ENCODE results near the gene PDE8A.

PDE8A gene

GRCh38 chr15:85094685-85095084 is 113.0 kb downstream of the PDE8A start:
- DNase-seq (ENCODE audit: low read depth): no peak

- DNase-seq (ENCODE audit: low read depth): no peak
These were observed 113.9 kb downstream of the PDE8A start for GRCh38 chr15:85095566-85095965.

- no peak for DNase-seq (ENCODE audit: low read depth)
These were observed 115.6 kb downstream of the PDE8A start for GRCh38 chr15:85097250-85097649.

- DNase-seq (ENCODE audit: low read depth): no peak
These were observed 116.1 kb downstream of the PDE8A start for GRCh38 chr15:85097725-85098124.

GRCh38 chr15:85099195-85099803 is 117.6 kb downstream of the PDE8A start:
- DNase-seq (ENCODE audit: low read depth): no peak

DNA sequence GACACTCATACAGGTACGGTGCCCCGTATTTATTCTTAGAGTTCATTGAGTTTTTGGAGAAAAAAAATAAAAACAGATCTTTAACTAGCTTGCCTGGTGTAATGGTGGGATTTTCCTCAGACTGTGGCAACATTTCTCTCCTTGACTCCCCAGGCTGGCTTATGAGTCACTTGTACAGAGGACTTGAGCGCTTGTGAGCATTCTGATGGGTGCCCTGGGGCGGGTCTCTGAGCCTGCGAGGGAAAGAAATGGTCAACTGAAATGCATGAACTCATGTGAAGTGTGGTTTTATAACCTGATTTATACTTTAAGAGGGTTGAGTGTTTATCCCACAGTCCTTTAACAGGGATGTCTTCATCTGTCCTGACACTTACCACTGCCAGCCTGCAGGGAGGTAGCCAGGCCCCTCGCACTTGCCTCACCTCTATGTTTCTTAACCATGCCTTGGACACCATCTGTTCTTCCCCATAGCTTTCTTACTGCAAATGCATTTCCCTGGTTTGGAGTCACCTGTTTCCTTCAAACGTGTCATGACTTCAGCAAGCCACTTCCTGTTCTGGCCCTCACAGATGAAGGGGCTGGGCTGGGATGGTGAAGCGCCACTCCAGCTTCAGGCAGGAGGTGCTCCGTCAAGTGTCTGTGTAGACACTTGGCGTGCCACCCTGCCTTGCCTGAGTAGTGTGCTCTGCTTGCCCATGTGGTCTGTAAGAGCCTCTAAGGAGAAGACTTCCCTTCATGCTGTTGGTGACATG is 118.7 kb downstream of the PDE8A start:
- no peak for DNase-seq (ENCODE audit: low read depth)

GRCh38 chr15:85104584-85104983 is 122.9 kb downstream of the PDE8A start:
- DNase-seq (ENCODE audit: low read depth): no peak

DNA sequence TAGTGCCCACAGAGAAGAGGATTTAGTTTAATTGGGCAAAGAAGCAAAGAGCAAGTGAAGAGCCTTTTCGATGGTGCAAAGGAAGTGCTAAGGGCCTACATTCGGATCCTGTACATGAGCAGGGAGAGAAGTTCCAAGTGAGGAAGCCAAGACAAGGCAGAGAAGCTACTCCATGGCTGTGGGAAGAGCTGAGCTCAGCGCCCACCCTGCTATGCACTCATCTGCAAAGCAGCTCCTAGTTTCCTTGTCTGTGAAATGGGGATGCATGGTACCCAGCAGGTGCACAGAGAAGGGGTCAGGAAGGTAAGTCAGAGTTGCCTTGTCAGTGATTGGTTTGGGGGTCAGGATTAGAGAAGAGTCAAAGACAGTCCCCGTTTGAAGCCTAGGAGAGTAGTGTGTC is 126.5 kb downstream of the PDE8A start:
- no peak for DNase-seq (ENCODE audit: low read depth)

- DNase-seq (ENCODE audit: low read depth): no peak
These were observed 127.7 kb downstream of the PDE8A start for GRCh38 chr15:85109333-85109732.

GRCh38 chr15:85112997-85113396 is 131.3 kb downstream of the PDE8A start:
- DNase-seq (ENCODE audit: low read depth): no peak

GRCh38 chr15:85114886-85115285 is 133.2 kb downstream of the PDE8A start:
- DNase-seq (ENCODE audit: low read depth): no peak

GRCh38 chr15:85116066-85116465 is 134.4 kb downstream of the PDE8A start:
- no peak for DNase-seq (ENCODE audit: low read depth)

DNA sequence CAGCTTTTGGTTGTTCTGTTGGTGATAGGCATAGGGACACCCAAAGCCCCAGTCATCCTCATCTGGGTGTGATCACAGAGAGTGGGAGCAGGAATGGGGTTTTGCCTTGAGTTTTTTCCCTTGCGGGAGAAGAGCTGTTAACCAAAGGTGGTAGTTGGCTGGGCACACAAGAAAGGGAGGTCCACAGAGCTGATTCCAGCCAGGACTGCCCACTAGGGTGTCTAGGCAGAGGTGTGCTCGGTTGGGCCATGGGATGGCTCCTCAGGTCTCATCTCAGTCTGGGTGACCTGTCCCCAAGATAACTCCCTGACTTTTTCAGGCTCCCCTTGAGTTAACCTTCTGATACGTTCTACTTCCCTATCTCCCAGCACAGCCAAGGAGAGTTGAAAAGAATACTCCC is 134.8 kb downstream of the PDE8A start:
- DNase-seq (ENCODE audit: low read depth): no peak

DNA sequence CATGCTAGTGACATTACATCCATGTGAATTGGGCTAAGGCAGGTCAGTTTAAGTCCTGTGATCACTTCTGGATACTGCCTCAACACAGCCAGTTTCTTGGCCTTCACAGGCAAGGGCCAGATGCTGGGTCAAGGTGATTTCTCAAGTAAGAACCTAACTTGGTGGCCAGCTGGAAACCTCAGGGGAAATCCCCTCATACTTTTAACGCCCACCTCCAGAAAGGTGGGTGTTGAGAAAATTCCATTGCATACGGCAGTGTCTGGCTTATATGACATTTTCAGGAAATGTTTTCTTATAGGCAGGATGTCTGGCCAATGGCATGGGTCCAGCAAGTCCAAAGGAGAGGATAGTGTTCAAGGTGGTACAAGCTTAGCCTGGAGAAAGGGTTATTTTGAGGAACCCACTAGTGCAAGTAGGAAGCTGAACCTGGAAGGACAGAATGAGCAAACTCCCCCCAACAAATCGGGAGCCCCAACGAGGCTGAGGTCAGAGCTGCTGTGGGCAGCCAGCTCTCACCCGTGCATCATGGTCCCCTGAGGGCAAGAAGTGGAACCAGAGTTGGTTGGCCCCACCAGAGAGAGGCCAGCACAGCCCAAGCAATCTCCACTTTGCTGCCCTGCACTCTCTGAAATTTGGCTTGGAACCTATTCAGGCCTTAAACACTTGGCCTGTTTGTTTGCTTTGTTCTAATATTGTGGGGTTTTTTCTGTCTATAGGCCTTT is 135.4 kb downstream of the PDE8A start:
- no peak for DNase-seq (ENCODE audit: low read depth)

- no peak for DNase-seq (ENCODE audit: low read depth)
These were observed 136.5 kb downstream of the PDE8A start for GRCh38 chr15:85118173-85118572.

GRCh38 chr15:85118581-85118980 is 136.9 kb downstream of the PDE8A start:
- no peak for DNase-seq (ENCODE audit: low read depth)

DNA sequence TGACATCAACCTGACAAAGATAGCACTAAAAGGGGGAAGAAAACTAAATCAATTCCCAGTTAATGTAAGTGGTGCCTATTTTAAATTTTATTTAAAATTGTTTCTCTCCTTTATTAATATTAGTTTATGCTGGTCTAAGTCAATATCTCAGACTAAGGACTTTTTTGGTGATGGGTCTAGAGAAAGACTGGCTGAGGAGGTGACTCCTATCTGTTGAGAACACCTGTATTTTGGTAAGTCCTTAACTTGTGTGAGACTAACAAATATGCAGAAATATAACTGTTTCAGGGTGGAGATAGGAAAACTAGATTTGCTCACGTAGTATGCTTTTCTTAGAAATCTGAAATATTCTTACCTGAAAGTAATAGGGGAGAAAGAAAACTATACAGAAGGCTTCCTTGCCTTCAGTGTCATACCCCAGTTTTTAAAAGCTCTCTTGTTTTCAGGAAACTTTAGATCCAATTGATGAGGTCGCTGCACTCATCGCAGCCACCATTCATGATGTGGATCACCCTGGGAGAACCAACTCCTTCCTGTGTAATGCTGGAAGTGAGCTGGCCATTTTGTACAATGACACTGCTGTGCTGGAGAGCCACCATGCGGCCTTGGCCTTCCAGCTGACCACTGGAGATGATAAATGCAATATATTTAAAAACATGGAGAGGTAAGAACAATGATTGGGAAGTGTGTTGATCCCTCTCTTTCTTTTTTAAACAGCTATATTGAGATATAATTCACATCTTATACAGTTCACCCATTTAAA is 138.9 kb downstream of the PDE8A start:
- DNase-seq (ENCODE audit: low read depth): no peak

DNA sequence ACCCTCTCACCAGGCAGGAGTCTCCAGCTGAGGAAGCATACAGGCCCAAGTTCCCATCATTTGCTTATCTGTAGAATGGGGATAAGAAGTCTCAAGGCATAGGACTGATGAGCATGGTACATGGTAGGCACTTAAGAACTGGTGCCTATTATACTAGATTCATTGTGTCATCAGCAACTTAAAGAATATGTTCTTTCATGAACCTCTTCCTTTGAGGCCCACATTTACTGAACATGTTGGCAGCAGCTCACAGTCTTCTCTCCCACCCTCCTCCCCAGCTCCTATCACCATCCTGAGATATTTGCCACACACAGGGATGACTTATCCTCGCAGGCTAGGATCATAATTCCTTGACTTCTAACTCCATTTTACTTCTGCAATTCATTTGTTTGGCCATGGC is 142.5 kb downstream of the PDE8A start:
- no peak for DNase-seq (ENCODE audit: low read depth)

GRCh38 chr15:85125056-85125661 is 143.5 kb downstream of the PDE8A start:
- DNase-seq (ENCODE audit: low read depth): no peak

DNA sequence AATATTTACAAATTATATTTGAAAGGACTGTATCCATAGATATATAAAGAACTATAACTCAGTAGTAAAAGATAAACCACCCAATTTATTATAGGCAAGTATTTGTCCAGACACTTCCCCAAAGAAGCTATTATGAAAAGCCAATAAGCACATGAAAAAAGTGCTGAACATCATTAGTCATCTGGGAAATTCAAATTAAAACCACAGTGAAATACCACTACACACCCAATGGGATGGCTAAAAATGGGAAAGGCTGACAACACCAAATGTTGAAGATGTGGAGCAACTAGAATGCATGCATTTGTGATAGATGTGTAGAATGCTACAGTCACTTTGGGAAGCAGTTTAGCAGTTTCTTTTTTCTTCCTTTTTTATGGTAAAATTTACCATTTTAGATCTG is 147.0 kb downstream of the PDE8A start:
- no peak for DNase-seq (ENCODE audit: low read depth)

DNA sequence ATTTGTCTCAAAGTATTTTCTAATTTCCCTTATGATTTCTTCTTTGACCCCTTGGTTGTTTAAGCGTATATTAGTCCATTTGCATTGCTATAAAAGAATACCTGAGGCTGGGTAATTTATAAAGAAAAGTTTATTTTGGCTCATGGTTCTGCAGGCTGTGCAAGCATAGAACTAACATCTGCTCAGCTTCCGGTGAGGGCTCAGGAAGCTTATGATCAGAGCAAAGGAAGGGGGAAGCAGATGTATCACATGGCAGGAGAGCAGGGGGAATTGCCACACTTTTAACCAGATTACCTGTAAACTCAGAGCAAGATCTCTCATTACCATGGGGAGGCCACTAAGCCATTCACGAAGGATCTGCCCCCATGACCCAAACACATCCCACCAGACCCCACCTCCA is 148.2 kb downstream of the PDE8A start:
- no peak for DNase-seq (ENCODE audit: low read depth)

DNA sequence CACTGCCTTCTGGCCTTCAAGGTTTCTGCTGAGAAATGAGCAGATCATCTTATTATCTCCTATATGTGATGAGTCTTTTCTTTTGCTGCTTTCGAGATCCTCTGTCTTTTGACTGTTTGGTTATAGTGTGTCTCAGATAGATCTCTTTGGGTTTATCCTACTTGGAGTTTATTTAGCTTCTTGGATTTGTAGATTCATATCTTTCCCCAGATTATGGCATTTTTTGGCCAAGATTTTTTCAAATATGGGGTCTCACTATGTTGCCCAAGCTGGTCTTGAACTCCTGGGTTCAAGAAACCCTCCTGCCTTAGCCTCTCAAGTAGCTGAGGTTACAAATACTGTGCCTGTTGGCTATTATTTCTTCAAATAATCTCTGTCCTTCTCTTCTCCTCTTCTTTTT is 150.3 kb downstream of the PDE8A start:
- no peak for DNase-seq (ENCODE audit: low read depth)

Measured in GM04503 (cell line).